HepG2 (cell line): ENCODE results near the gene NRSN2. TPM values are rescaled to one million over a fixed set of nuclear protein-coding genes. Genes with fewer than 3 reads are reported as not detected.
A peak's percentile ranks its signal among the peaks of the same experiment; 100 is the strongest.

Experiments
- CEBPG ChIP-seq: IDR thresholded peaks from 2 replicates; pipeline ENCODE4 v1.6.1; 2016
- EED ChIP-seq: sonication (generic); formaldehyde crosslinking; IDR thresholded peaks from 2 replicates; pipeline ENCODE4 v1.5.0; 2020; ENCODE audit warnings: mild to moderate bottlenecking, missing genetic modification reagents
- EHMT2 ChIP-seq: fragments of 200-600 bp; sonication (generic); IDR thresholded peaks from 2 replicates; pipeline ENCODE4 v1.7.0; 2017; ENCODE audit warnings: antibody characterized with exemption, low read depth, low read length, borderline replicate concordance
- FOXK1 ChIP-seq: sonication (generic); formaldehyde crosslinking; IDR thresholded peaks from 2 replicates; pipeline ENCODE4 v1.4.0; 2020; ENCODE audit warnings: low read depth, missing genetic modification reagents, borderline replicate concordance
- HMG20A ChIP-seq: IDR thresholded peaks from 2 replicates; pipeline ENCODE4 v1.6.1; 2016; ENCODE audit warnings: borderline replicate concordance
- KDM2A ChIP-seq: sonication (generic); formaldehyde crosslinking; IDR thresholded peaks from 2 replicates; pipeline ENCODE4 v1.4.0; 2020; ENCODE audit warnings: low read depth, missing genetic modification reagents, borderline replicate concordance
- MED8 ChIP-seq: sonication (generic); formaldehyde crosslinking; IDR thresholded peaks from 2 replicates; pipeline ENCODE4 v1.8.1; 2023; ENCODE audit warnings: mild to moderate bottlenecking, missing genetic modification reagents; ENCODE audit not compliant: insufficient replicate concordance
- MEIS2 ChIP-seq: sonication (generic); formaldehyde crosslinking; IDR thresholded peaks from 2 replicates; pipeline ENCODE4 v1.9.0; 2021; ENCODE audit warnings: mild to moderate bottlenecking, missing genetic modification reagents
- SP2 ChIP-seq: sonication (generic); formaldehyde crosslinking; IDR thresholded peaks from 2 replicates; pipeline ENCODE4 v1.5.1; 2020; ENCODE audit warnings: mild to moderate bottlenecking, missing genetic modification reagents
- TBP ChIP-seq: sonication (generic); formaldehyde crosslinking; IDR thresholded peaks from 2 replicates; pipeline ENCODE4 v1.5.0; 2020; ENCODE audit warnings: missing genetic modification reagents
- ZBTB14 ChIP-seq: sonication (generic); formaldehyde crosslinking; IDR thresholded peaks from 2 replicates; pipeline ENCODE4 v1.4.0; 2020; ENCODE audit warnings: missing genetic modification reagents
- ZNF510 ChIP-seq: sonication (generic); formaldehyde crosslinking; IDR thresholded peaks from 2 replicates; pipeline ENCODE4 v1.4.0; 2020; ENCODE audit warnings: low read depth, mild to moderate bottlenecking, missing genetic modification reagents
- ZNF550 ChIP-seq: sonication (generic); formaldehyde crosslinking; IDR thresholded peaks from 2 replicates; pipeline ENCODE4 v1.4.0; 2020; ENCODE audit warnings: mild to moderate bottlenecking, missing genetic modification reagents, borderline replicate concordance
- polyA plus RNA-seq, 8 experiments: library from polyadenylated mRNA; depleted of rRNA in 3 of 8; stranded (reverse) in 7 of 8; unstranded in 1 of 8; fragments of >200 nt; fragmentation: Illumina TruSeq in 4 of 8; extraction: Trizol in 4 of 8; gene quantifications; 2 replicates each; pipeline versions ENCODE4 v1.2.1 to v1.2.3, GENCODE V29; 2011 to 2016; ENCODE audit warnings: low read depth in 4 of 8, missing spikeins in 1 of 8, mixed read lengths in 1 of 8; ENCODE audit not compliant: insufficient read depth in 1 of 8
- total RNA-seq, 5 experiments: library from RNA; depleted of rRNA; stranded (reverse); fragments of >200 nt; fragmentation: Illumina TruSeq; extraction: Trizol; gene quantifications; 2 replicates each; pipeline ENCODE4 v1.2.3, GENCODE V29; 2016; ENCODE audit warnings: low read depth in 1 of 5
- TF ChIP-seq, protein P1 (sequence below): sonication (generic); formaldehyde crosslinking; IDR thresholded peaks from 2 replicates; pipeline ENCODE4 v1.4.0; 2020; ENCODE audit warnings: missing genetic modification reagents, borderline replicate concordance
- TF ChIP-seq, protein P2 (sequence below): sonication (generic); formaldehyde crosslinking; IDR thresholded peaks from 2 replicates; pipeline ENCODE4 v1.4.0; 2020; ENCODE audit warnings: mild to moderate bottlenecking, missing genetic modification reagents
- TF ChIP-seq, protein P3 (sequence below): sonication (generic); formaldehyde crosslinking; IDR thresholded peaks from 2 replicates; pipeline ENCODE4 v1.4.0; 2020; ENCODE audit warnings: missing genetic modification reagents, mild to moderate bottlenecking, borderline replicate concordance
- TF ChIP-seq, protein P4 (sequence below): sonication (generic); formaldehyde crosslinking; IDR thresholded peaks from 2 replicates; pipeline ENCODE4 v1.8.1; 2023; ENCODE audit warnings: missing genetic modification reagents, mild to moderate bottlenecking, borderline replicate concordance
- TF ChIP-seq, protein P5 (sequence below): sonication (generic); formaldehyde crosslinking; IDR thresholded peaks from 2 replicates; pipeline ENCODE4 v1.5.0; 2020; ENCODE audit warnings: missing genetic modification reagents
- TF ChIP-seq, protein P6 (sequence below): sonication (generic); formaldehyde crosslinking; IDR thresholded peaks from 2 replicates; pipeline ENCODE4 v1.4.0; 2020; ENCODE audit warnings: mild to moderate bottlenecking, missing genetic modification reagents

Gene NRSN2
- total and polyA plus RNA-seq, 2 of the 13 experiments (the other 11 are each of a cell fraction or from before 2014, with no cell fraction given) = 32.3 to 49.4 TPM

DNA sequence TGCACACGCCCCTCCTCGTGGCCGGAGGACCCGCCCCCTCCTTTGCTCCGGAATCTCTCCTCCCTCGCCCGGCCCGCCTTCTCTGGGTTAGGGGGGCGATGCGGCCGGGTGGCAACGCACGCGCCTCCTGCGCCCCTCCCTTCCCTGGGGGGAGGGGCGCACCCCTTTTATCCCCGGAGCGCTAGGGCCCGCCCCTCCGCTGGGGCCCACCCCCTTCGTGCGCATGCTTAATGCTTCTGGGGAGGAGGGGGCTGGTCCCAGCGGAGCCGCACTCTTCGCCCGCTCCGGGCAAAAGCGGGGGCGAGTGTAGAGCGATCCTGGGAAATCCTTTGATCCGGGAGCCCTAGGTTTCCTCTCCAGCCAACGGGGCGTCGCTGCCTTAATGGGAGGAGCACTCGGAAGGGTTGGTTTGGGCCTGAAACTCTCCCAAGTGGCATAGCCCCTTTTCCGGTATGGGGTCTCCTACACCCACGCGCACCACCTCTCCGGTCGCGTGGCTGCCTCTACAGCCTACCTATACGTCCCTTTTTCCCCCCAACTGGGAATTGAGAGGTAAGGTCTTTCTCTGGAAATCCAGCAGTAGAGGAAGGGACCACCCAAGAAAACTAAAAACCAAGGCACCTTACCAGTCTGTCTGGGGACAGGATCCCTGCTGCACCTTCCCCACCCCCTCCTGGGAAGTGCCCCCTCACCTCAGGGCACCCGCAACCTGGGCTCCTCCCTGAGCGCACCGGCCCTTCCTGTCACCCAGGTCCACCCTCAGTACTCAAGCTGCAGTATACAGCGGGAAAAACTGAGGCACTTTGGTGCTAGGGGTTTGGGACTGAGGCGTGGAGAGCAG, 19.5 kb upstream of the NRSN2 start (continued):
- TF ChIP-seq, protein P1, sequence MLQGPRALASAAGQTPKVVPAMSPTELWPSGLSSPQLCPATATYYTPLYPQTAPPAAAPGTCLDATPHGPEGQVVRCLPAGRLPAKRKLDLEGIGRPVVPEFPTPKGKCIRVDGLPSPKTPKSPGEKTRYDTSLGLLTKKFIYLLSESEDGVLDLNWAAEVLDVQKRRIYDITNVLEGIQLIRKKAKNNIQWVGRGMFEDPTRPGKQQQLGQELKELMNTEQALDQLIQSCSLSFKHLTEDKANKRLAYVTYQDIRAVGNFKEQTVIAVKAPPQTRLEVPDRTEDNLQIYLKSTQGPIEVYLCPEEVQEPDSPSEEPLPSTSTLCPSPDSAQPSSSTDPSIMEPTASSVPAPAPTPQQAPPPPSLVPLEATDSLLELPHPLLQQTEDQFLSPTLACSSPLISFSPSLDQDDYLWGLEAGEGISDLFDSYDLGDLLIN (CRISPR knock-in tag) = 0 out of 2 replicates have a peak, but pooled peaks have one; percentile 36
- TF ChIP-seq, protein P2, sequence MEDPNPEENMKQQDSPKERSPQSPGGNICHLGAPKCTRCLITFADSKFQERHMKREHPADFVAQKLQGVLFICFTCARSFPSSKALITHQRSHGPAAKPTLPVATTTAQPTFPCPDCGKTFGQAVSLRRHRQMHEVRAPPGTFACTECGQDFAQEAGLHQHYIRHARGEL (CRISPR knock-in tag) = 0 out of 2 replicates have a peak, but pooled peaks have one; percentile 51
- TF ChIP-seq HMG20A (CRISPR knock-in tag) (no peak; the same call in 1 of the 2 replicates), TBP (CRISPR knock-in tag) (0 out of 2 replicates have a peak, but pooled peaks have one; percentile 27), ZBTB14 (CRISPR knock-in tag) (peak; percentile 40; the same call in 1 of the 2 replicates), MED8 (CRISPR knock-in tag) (peak; percentile 42), EHMT2 (no peak), FOXK1 (CRISPR knock-in tag) (peak; percentile 42), MEIS2 (CRISPR knock-in tag) (no peak), KDM2A (CRISPR knock-in tag) (peak; percentile 57; the same call in 1 of the 2 replicates), CEBPG (no peak), EED (CRISPR knock-in tag) (no peak), SP2 (CRISPR knock-in tag) (peak; percentile 1; the same call in 1 of the 2 replicates), ZNF550 (CRISPR knock-in tag) (0 out of 2 replicates have a peak, but pooled peaks have one; percentile 46), ZNF510 (CRISPR knock-in tag) (0 out of 2 replicates have a peak, but pooled peaks have one; percentile 2)
- TF ChIP-seq, protein P3, sequence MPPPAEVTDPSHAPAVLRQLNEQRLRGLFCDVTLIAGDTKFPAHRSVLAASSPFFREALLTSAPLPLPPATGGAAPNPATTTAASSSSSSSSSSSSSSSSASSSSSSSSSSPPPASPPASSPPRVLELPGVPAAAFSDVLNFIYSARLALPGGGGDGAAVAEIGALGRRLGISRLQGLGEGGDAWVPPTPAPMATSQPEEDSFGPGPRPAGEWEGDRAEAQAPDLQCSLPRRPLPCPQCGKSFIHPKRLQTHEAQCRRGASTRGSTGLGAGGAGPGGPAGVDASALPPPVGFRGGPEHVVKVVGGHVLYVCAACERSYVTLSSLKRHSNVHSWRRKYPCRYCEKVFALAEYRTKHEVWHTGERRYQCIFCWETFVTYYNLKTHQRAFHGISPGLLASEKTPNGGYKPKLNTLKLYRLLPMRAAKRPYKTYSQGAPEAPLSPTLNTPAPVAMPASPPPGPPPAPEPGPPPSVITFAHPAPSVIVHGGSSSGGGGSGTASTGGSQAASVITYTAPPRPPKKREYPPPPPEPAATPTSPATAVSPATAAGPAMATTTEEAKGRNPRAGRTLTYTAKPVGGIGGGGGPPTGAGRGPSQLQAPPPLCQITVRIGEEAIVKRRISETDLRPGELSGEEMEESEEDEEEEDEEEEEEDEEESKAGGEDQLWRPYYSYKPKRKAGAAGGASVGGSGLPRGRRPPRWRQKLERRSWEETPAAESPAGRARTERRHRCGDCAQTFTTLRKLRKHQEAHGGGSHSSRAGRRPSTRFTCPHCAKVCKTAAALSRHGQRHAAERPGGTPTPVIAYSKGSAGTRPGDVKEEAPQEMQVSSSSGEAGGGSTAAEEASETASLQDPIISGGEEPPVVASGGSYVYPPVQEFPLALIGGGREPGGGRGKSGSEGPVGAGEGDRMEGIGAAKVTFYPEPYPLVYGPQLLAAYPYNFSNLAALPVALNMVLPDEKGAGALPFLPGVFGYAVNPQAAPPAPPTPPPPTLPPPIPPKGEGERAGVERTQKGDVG (CRISPR knock-in tag) = peak; percentile 64; the same call in 1 of the 2 replicates
- TF ChIP-seq, protein P4, sequence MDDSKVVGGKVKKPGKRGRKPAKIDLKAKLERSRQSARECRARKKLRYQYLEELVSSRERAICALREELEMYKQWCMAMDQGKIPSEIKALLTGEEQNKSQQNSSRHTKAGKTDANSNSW (CRISPR knock-in tag) = 0 out of 2 replicates have a peak, but pooled peaks have one; percentile 64
- TF ChIP-seq, protein P5, sequence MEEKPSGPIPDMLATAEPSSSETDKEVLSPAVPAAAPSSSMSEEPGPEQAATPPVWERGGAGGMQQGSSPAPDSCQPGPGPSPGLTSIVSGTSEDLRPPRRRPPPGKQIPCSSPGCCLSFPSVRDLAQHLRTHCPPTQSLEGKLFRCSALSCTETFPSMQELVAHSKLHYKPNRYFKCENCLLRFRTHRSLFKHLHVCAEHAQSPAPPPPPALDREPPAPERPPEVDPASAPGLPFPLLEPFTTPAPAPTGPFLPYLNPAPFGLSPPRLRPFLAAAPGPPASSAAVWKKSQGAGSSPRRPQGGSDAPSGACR (CRISPR knock-in tag) = no peak
- TF ChIP-seq, protein P6, sequence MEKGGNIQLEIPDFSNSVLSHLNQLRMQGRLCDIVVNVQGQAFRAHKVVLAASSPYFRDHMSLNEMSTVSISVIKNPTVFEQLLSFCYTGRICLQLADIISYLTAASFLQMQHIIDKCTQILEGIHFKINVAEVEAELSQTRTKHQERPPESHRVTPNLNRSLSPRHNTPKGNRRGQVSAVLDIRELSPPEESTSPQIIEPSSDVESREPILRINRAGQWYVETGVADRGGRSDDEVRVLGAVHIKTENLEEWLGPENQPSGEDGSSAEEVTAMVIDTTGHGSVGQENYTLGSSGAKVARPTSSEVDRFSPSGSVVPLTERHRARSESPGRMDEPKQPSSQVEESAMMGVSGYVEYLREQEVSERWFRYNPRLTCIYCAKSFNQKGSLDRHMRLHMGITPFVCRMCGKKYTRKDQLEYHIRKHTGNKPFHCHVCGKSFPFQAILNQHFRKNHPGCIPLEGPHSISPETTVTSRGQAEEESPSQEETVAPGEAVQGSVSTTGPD (CRISPR knock-in tag) = no peak
